ENCODE data around the gene LY6G5C.
A peak's percentile ranks its signal among the peaks of the same experiment; 100 is the strongest.

Gene LY6G5C, protein sequence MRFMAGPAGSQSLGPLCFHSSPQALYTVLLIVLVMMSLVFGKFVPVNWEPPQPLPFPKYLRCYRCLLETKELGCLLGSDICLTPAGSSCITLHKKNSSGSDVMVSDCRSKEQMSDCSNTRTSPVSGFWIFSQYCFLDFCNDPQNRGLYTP

DNA sequence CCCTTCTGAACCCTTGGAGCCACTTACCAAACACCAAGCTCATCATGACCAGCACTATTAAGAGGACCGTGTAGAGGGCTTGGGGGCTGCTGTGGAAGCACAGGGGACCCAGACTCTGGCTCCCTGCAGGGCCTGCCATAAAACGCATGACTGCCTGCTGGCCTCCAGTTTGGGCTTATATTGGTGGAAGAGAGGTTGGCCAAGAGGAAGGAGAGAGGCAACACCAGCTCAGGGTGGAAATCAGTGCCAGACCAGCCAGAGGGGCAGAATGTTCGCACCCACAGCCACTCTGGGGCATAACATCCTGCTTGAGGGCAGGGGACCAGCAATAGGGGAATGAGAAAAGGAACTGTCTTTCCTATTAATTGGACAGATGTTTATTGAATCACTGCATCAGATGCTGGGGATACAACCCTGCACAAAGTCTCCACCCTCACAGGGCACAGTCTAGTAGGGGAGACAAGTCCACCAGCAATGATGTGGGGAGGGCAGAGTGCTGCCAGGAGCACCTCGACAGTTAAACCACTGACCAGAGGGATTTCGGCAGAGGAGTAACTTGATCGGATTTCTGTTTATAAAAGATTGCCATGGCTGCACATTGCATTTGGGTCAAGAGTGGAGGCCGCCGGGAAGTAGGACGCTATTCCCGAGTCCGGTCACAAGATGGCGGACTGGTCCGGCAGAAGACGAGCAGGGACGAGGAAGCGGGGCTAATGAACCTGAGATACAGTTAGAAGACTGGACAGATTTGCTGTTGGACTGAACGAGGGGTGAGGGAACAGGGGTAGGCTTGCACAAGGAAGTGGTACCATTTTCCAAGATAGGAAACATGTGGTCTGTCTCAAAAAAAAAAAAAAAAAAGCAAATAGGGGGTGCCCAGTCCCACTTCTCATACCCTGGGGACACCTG, at the start of gene LY6G5C:
Gene LY6G5C, minus strand, starts transcription at position 842 of the 909 bp plus-strand sequence. Its CDS starts 694 bp downstream, at position 148.
- peak in 1 of 3 experiments; percentile 32 for DNase-seq (ENCODE audit: low read depth in 2 of 3, low spot score in 2 of 3)

DNA sequence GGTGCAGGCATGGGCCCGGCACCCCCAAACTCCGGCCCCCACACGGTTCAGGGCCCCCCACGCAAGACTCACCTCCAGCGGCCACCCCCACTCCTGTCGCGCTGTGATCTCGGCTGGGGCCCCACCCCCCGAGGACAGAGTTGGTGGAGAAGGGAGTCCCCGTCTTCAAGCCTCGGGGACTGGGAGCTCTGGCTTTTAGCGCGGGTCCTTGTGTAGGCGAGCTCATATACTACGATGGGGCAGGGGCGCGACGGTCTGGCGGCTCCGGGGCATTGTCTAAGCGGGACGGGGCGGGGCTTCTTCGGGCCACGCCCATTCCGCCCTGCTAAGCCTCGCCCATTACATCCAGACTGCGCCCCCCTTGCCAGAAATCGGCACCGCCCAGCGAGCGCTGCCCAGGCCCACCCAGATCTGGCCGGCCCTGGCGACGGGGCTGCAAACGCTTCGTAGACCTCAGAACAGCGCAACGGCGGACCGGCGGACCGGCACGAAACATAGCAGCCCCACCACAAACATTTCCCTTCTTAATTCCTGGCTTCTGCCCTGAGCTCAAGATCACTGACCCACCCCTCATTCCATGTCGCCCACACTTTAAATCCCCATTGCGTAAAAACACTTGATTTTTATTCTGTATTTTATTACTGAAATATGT, 49.2 kb upstream of the LY6G5C start:
- peak in 2 of 3 experiments; percentile 40 to 57 for DNase-seq (ENCODE audit: low read depth in 2 of 3, low spot score in 2 of 3)

DNA sequence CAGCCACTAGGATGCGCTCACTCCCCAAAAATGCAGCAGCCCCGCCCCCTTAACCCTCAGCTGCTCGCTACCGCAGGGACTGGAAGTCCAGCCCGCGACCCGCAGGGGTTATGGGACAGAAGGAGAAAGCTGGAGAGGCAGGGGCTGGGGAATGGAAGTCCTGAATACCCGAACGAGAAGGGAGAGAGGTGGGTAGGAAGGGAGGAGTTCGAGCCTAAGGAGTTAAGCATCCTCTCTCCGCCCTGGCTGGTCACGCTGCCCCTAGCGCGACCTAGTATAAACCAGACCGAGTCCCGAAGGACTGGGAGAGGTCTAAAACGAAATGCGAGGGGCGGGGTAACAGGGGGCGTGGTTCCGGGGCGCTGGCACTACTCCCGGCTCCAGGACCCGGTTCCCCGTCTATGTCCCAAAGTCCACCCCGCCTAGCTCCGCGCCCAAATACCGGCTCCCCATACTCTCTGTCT, 48.7 kb upstream of the LY6G5C start:
- DNase-seq (ENCODE audit: low read depth in 2 of 3, low spot score in 2 of 3) = peak in 2 of 3 experiments; percentile 65 to 74

DNA sequence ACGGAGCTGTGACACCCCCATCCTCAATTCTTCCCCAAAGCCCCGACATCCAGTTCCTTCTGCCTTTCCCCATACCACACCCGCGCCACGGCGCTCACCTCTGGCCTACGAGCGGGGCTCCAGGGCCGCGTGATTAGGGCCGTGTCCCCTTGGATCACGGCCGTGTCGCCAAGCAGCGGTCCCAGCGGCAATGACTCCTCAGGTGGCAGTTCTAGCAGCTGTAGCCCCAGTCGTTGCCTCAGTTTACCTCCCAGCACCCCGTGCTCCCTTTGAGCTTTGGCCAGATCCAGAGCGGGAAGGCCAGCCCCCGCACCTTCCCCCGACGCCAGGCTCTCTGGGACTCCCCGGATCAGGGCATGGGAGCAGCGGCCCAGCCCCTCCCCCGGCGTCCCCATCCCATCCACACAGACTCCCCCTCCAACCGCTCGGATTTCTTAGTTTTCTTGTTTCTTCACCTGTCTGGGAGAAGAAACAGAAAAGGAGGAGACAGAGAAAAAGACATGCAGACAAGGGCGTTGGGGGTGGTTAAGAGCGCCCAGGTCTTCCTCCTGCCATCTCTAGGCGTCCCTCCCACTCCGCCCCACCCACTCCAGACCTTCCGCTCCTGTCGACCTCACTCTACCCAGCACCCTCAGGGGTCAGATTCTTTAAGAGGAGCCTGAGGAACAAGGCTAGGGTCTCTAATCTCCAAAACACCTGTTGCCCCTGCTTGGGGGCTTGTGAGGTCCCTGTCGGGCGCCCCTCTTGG, 48.1 kb upstream of the LY6G5C start, which contains the start of gene DDAH2:
Gene DDAH2, minus strand, starts transcription at position 533 of the 748 bp plus-strand sequence. Its CDS starts 138 bp downstream, at position 395.
- no peak for DNase-seq (ENCODE audit: low read depth in 2 of 3, low spot score in 2 of 3)

DNA sequence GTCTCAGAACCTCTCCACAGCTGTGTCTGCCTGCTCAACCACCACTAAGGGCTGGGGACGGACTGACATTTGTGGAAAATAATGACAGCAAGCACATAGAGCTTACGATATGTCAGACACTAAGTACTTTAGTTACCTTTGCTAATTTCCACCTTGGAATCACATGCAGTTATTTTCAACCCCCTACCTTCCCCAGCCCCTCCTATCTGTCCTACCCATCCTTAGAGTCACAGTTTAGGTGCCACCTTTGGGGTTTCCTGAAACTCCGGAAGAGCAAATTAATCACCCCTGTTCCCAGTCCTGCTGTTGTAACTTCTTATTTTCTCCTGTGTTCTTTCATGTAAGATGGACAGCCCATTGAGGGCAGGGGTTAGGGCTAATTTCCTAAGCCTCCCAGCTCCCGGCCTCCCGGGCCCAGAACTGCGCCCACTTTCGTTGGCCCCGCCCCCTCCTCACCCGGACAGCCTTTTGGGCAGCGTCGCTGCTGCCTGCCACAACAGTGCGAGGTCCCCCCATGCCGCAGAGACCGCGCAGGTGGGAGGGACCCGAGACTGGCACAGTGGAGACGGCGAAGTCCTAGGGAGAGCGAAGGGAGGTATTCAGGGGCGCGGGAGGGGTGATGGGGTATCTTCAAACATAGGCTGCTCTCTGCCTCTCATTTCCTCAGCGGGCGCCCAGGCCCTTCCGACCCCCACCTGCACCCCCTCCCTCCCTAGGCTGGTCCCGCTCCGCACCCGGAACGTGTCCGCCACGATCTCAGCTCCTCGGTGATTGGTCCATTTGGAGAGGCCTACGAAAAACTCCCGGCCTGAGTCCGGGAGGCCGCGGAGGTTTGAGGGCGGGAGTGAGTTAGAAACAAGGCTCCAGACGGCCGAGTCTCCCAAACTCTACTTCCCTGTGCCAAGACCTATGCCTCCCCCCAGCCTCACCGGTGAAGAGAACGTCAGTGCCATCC, 47.1 kb upstream of the LY6G5C start:
- DNase-seq (ENCODE audit: low read depth in 2 of 3, low spot score in 2 of 3) = no peak

DNA sequence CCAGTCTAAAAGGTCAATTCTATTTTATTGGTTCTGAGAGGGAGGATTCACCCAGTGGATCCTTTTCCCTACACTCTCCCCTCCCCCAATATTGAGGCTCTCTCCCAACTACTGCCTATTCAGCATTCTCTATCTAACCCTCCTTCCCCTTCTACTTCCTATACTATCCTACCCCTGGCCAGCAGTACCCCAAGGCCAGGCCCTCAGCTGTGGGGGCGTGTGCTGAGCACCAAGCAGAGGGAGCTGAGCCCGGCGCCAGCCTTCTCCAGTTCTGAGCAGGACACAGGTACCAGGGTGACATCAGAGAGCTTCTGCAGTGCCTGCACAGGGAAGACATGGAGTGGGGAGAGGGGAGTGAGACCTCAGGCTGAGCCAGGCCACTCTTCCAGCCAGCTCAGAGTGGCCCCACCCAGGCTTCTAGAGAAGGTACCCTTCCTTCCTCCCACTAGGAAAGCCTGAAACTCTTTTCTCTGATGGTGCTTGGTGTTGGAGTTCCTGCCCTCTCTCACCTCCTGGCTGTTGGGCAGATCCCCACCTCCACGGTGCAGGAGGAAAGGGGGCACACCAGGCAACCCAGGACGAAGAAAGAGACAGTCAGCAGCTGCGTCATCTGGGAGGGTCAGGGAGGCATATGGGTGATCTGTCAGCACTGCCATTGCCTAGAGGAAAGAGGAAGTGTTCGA, 46.3 kb upstream of the LY6G5C start:
- no peak for DNase-seq (ENCODE audit: low read depth in 2 of 3, low spot score in 2 of 3)

DNA sequence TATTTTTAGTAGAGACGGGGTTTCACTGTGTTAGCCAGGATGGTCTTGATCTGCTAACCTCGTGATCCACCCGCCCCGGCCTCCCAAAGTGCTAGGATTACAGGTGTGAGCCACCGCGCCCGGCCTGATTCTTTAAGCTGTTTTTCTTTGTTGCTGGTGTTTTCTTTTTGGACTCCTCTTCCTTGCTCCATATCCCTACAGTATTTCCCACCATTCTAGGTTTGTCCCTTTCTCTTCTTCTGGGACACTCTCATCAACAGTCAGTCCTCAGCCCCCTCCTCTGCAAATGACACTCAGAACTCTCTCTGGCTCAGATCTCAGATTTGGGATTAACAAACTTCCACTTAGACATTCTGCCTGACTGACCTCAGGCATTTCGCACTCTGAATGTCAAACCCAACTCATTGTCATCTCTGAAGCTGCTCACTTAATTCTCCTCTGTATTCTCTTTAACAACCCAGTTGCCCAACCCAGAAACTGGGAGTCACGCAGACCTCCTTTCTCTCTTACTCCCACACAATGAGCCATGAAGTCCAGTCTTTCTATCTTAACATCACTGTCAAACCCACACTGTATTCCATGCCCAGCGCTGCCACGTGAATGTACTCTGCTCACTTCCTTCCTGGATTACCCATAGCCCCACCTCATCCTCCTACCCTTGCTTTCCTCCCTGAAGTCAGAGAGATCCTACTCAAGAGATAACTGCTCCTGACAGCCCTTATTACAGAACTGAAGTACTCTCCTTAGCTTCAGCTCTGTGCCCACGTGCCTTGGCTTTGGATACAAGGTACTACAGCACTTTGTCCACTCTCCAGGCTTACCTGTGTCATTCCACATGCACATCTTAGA, 44.9 kb upstream of the LY6G5C start:
- DNase-seq (ENCODE audit: low read depth in 2 of 3, low spot score in 2 of 3) = no peak

DNA sequence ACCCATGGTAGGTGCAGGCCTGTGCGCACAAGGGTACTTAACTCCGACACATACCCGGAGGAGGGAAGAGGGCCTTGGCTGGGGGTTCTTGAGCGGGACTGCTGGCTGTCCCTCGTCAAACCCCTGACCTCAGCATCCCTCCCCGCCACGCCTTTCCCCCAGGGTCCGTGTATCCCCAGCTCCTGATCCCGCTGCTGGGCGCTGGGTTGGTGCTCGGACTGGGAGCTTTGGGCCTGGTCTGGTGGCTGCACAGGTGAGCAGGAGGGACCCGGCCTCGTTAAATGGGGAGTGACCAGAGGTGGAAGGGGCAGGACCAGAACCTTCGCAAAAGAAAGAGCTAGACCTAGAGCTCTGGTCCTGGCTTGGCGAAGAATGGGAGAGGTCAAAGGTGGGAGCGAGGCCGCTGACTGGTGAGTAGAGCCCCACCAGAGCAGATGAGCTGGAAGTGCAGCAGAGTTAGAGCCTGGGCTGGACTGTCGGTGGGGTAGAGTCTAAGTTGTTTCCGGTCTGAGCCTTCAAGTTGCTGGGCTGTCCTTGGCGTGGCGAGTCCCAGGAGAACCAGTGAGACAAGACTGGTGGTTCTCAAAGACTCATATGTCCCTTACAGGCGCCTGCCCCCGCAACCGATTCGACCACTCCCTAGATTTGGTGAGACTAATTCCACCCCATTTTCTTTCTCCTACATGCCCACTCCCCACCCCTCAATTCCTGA, 43.3 kb upstream of the LY6G5C start:
- no peak for DNase-seq (ENCODE audit: low read depth in 2 of 3, low spot score in 2 of 3)

DNA sequence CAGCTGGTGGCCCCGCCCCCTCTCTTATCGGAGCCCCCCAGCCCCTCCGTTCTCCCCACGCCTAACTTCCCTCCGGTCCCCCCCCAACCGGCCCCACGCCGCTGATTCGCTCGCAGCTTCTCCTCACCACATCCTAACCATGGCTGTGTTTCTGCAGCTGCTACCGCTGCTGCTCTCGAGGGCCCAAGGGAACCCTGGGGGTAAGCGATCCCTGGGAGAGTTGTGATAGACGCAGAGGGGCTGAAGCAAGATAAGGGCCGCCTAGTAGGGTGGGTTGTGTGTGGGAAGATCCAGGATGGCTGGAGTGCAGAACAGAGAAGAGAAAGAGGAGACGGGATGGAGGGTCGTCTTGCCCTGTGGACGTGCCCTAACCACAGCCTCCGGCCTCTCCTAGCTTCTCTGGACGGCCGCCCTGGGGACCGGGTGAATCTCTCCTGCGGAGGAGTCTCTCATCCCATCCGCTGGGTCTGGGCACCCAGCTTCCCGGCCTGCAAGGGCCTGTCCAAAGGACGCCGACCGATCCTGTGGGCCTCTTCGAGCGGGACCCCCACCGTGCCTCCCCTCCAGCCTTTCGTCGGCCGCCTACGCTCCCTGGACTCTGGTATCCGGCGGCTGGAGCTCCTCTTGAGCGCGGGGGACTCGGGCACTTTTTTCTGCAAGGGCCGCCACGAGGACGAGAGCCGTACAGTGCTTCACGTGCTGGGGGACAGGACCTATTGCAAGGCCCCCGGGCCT, 42.5 kb upstream of the LY6G5C start, which contains the start of gene MPIG6B:
Gene MPIG6B, plus strand, starts transcription at position 129 of the 735 bp plus-strand sequence. Its CDS starts 11 bp downstream, at position 140.
- no peak for DNase-seq (ENCODE audit: low read depth in 2 of 3, low spot score in 2 of 3)

DNA sequence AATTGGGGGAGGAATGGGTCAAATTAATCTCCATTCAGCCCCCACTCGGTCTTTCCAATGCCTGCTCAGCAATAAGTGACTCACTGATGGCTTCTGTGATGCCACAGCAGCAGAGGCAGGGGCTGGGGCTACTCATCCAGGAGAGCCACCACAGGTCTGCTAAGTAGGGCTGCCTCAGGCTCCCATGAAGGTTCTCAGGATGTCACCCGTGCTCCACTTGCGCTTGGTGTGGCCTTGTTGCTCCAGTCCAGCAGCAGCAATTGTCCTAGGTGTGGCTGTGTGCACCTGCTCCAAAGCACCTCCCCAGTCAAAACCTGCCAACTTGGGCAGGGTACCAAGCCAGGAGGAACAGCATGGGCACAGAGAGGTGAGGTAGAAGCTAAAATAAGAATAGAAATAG, 41.3 kb upstream of the LY6G5C start:
- DNase-seq (ENCODE audit: low read depth in 2 of 3, low spot score in 2 of 3) = no peak

DNA sequence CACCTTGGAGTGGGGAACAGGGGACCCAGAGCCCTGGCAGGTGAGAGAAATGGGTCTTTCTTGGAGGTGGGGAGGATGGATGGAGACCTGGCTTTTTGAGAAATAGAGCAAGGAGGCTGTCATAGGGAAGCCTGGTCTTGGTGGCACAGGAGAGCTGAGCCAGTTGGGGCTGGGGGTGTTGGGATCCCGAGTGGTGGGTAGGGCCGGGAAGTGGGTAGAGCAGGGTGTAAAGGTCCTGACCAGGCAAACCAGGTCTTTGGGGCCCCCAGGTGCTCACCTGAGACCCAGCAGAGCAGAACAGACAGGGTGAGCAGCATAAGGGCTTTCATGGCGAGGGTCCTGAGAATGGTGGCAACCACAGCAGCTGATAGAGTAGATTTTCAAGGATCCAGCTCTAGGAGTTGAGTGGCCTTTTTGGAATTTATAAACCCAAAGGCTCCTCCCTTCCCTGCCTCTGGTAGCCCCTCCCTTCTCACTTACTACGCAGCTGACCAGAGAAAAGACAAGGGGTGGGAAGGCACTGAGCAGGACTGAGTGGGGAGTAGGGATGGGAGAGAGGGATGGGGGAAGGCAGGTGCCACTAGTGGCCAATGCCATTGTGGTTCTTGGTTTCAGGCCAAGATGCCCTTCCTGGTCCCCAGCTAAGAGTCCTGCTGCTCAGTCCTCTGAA, 40.6 kb upstream of the LY6G5C start, which contains the start of gene LY6G6C:
Gene LY6G6C, minus strand, starts transcription at position 396 of the 670 bp plus-strand sequence. Its CDS starts 67 bp downstream, at position 329.
- DNase-seq (ENCODE audit: low read depth in 2 of 3, low spot score in 2 of 3) = no peak

DNA sequence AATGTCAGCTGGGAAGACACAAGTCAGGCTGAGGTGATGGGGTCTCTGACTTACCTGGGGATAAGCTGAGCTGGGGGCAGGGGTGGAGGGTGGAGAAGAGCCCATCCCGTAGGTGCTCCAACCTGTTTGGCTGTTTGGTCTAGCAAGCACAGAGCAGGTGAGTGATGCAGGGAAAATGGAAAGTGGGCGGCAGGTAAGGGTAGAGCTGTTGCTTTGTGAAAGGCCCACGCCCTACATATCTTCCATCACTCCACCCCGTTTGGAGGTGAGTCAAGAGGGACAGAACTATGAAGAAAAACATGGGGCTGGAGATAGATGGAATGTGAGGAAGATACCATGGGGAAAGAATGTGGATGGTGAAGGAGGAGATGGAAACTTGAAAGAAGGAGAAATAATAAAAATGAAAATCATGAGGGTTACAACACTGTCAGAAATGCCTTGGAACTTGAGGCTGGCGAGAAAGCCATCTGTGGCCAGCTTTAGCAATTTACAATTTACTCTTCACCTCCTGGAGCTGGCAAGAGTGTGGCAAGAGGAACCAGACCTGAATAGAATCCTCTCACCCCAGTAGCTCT, 39.4 kb upstream of the LY6G5C start:
- DNase-seq (ENCODE audit: low read depth in 2 of 3, low spot score in 2 of 3) = no peak

DNA sequence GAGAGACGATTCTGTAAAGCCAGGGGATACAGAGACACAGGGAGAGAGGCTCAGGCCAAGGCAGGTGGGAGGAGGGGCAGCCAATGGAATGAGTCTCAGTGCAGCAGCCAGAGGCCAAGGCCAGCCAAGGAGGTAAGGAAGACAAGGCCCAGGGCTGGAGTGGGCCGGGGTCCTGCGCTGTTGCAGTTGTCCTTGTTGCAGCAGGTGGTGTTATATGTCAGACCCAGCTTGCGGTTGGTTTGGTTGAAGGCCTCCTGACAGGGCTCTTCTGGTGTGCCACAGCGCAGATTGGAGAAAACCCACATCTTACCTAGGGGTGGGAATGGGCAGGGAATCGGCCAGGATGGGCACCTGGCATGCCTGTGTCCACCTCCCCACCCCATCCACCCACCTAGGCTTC, 38.1 kb upstream of the LY6G5C start:
- DNase-seq (ENCODE audit: low read depth in 2 of 3, low spot score in 2 of 3) = no peak

DNA sequence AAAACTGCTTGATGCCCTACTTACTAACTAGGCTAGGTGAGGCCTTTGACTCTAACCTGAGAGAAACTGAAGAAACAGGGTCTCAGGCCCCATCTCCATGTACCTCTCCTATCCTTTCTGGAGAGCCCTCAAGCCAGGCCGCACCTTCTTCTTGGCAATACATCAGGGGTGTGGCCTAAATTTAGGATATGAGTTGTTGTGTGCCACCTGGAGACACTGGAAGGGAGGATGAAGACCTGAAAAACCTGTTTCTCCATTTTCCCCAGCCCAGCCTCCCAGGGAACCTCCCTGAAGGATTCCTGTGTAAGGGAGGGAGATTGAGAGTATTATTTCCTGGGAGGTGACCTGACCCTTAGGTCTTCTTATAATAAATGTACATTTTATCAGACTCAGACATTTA, 37.4 kb upstream of the LY6G5C start:
- no peak for DNase-seq (ENCODE audit: low read depth in 2 of 3, low spot score in 2 of 3)

DNA sequence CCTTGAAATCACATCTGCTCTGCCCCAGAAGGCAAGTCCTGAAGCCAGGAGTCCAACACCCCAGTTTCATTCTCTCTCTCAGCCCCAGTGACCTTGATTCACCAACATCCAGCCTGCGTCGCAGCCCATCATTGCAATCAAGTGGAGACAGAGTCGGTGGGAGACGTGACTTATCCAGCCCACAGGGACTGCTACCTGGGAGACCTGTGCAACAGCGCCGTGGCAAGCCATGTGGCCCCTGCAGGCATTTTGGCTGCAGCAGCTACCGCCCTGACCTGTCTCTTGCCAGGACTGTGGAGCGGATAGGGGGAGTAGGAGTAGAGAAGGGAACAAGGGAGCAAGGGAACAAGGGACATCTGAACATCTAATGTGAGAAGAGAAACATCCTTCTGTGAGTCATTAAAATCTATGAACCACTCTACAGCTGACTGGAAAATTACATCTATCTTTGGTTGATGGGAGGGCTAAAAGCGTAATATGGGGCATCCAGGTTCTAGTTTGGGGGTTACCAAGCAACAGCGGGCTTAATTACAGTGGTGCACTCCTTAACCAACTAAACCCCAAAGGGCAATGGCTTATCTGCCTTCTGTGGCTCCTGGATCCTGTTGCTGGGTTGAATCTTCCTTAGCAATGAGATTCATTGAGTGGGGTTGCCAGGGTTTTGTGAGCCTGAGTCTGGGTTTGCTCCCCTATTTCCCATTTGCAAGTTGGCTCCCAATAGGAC, 36.8 kb upstream of the LY6G5C start:
- DNase-seq (ENCODE audit: low read depth in 2 of 3, low spot score in 2 of 3) = no peak
